Stimulated activated naive CD8-positive, alpha-beta T cell treated with anti-CD3 and anti-CD28 coated beads, Interleukin-15, Interleukin-2, amounts not matched to agents 100 ng/mL and 50 ng/mL, for 24 hours (primary cell): Measurements from ENCODE around the gene GGCT.

Experiments used
- H3K27ac Mint-ChIP-seq: one replicate; pipeline ENCODE4 v1.8.0; 2021; ENCODE audit warnings: mild to moderate bottlenecking, mixed read lengths
- H3K27me3 Mint-ChIP-seq: one replicate; pipeline ENCODE4 v1.8.0; 2021; ENCODE audit warnings: mixed read lengths
- H3K36me3 Mint-ChIP-seq: one replicate; pipeline ENCODE4 v1.8.0; 2021; ENCODE audit warnings: low read depth, mixed read lengths
- H3K4me1 Mint-ChIP-seq: one replicate; pipeline ENCODE4 v1.8.0; 2021; ENCODE audit warnings: low read depth, mixed read lengths
- H3K4me3 Mint-ChIP-seq: one replicate; pipeline ENCODE4 v1.8.0; 2021; ENCODE audit warnings: mild to moderate bottlenecking, mixed read lengths
- H3K9me3 Mint-ChIP-seq: one replicate; pipeline ENCODE4 v1.8.0; 2021; ENCODE audit warnings: mixed read lengths

The GGCT gene

GRCh38 chr7:30466266-30466665 lies 38.4 kb downstream of the GGCT start:
- no peaks in the 10 kb centered on the region for H3K27me3 Mint-ChIP-seq
- no peak overlapping the region for H3K27ac Mint-ChIP-seq
- no peaks in the 10 kb centered on the region for H3K36me3 Mint-ChIP-seq
- H3K9me3 Mint-ChIP-seq = no peaks in the 10 kb centered on the region
- peaks cover 64% of the 10 kb centered on the region for H3K4me1 Mint-ChIP-seq
- no peak overlapping the region for H3K4me3 Mint-ChIP-seq

GRCh38 chr7:30465811-30466180 lies 38.8 kb downstream of the GGCT start:
- no peaks in the 10 kb centered on the region for H3K36me3 Mint-ChIP-seq
- H3K27me3 Mint-ChIP-seq = no peaks in the 10 kb centered on the region
- H3K9me3 Mint-ChIP-seq = no peaks in the 10 kb centered on the region
- H3K4me3 Mint-ChIP-seq = no peak overlapping the region
- H3K4me1 Mint-ChIP-seq = peaks cover 59% of the 10 kb centered on the region
- H3K27ac Mint-ChIP-seq = no peak overlapping the region

GRCh38 chr7:30465046-30465810 lies 39.4 kb downstream of the GGCT start:
- Mint-ChIP-seq H3K9me3 (no peaks in the 10 kb centered on the region), H3K36me3 (no peaks in the 10 kb centered on the region), H3K27me3 (no peaks in the 10 kb centered on the region), H3K4me3 (no peak overlapping the region), H3K27ac (no peak overlapping the region), H3K4me1 (peaks cover 53% of the 10 kb centered on the region)

- Mint-ChIP-seq H3K27ac (no peak overlapping the region), H3K4me3 (no peak overlapping the region), H3K9me3 (no peaks in the 10 kb centered on the region), H3K27me3 (no peaks in the 10 kb centered on the region), H3K4me1 (peaks cover 48% of the 10 kb centered on the region), H3K36me3 (peaks cover 5% of the 10 kb centered on the region)
Measured at GRCh38 chr7:30464231-30464671, 40.4 kb downstream of the GGCT start.

GRCh38 chr7:30463405-30464145 lies 41.1 kb downstream of the GGCT start:
- no peaks in the 10 kb centered on the region for H3K9me3 Mint-ChIP-seq
- no peak overlapping the region for H3K27ac Mint-ChIP-seq
- H3K4me1 Mint-ChIP-seq = peaks cover 42% of the 10 kb centered on the region

GRCh38 chr7:30462179-30462578 lies 42.5 kb downstream of the GGCT start:
- Mint-ChIP-seq H3K27ac (no peak overlapping the region), H3K4me1 (peaks cover 30% of the 10 kb centered on the region), H3K36me3 (peaks cover 8% of the 10 kb centered on the region), H3K27me3 (no peaks in the 10 kb centered on the region), H3K9me3 (no peaks in the 10 kb centered on the region), H3K4me3 (no peak overlapping the region)

More at GRCh38 chr7:30463405-30464145, 41.1 kb downstream of the GGCT start:
- H3K36me3 Mint-ChIP-seq = peaks cover 5% of the 10 kb centered on the region
- no peaks in the 10 kb centered on the region for H3K27me3 Mint-ChIP-seq
- H3K4me3 Mint-ChIP-seq = no peak overlapping the region

- Mint-ChIP-seq H3K36me3 (peaks cover 20% of the 10 kb centered on the region), H3K4me3 (no peak overlapping the region), H3K27ac (no peak overlapping the region), H3K4me1 (peaks cover 13% of the 10 kb centered on the region), H3K9me3 (no peaks in the 10 kb centered on the region), H3K27me3 (no peaks in the 10 kb centered on the region)
Measured at GRCh38 chr7:30460246-30460633, 44.4 kb downstream of the GGCT start.

GRCh38 chr7:30459591-30460245 lies 44.9 kb downstream of the GGCT start:
- peaks cover 20% of the 10 kb centered on the region for H3K36me3 Mint-ChIP-seq
- no peaks in the 10 kb centered on the region for H3K27me3 Mint-ChIP-seq
- H3K4me1 Mint-ChIP-seq = peaks cover 8% of the 10 kb centered on the region
- H3K4me3 Mint-ChIP-seq = no peak overlapping the region
- no peaks in the 10 kb centered on the region for H3K9me3 Mint-ChIP-seq
- H3K27ac Mint-ChIP-seq = no peak overlapping the region

GRCh38 chr7:30458311-30458710 lies 46.3 kb downstream of the GGCT start:
- no peaks in the 10 kb centered on the region for H3K9me3 Mint-ChIP-seq
- peaks cover 3% of the 10 kb centered on the region for H3K4me1 Mint-ChIP-seq
- H3K4me3 Mint-ChIP-seq = no peak overlapping the region
- H3K27ac Mint-ChIP-seq = no peak overlapping the region
- peaks cover 34% of the 10 kb centered on the region for H3K36me3 Mint-ChIP-seq
- no peaks in the 10 kb centered on the region for H3K27me3 Mint-ChIP-seq

- H3K36me3 Mint-ChIP-seq = peaks cover 36% of the 10 kb centered on the region
- H3K4me3 Mint-ChIP-seq = no peak overlapping the region
- no peaks in the 10 kb centered on the region for H3K27me3 Mint-ChIP-seq
- no peaks in the 10 kb centered on the region for H3K9me3 Mint-ChIP-seq
- no peaks in the 10 kb centered on the region for H3K4me1 Mint-ChIP-seq
- H3K27ac Mint-ChIP-seq = no peak overlapping the region
Measured at GRCh38 chr7:30453921-30454320, 50.7 kb downstream of the GGCT start.

GRCh38 chr7:30453016-30453415 lies 51.6 kb downstream of the GGCT start:
- Mint-ChIP-seq H3K27me3 (no peaks in the 10 kb centered on the region), H3K4me1 (no peaks in the 10 kb centered on the region), H3K4me3 (no peak overlapping the region), H3K36me3 (peaks cover 33% of the 10 kb centered on the region), H3K9me3 (no peaks in the 10 kb centered on the region), H3K27ac (no peak overlapping the region)

- no peaks in the 10 kb centered on the region for H3K27me3 Mint-ChIP-seq
- no peaks in the 10 kb centered on the region for H3K9me3 Mint-ChIP-seq
- H3K27ac Mint-ChIP-seq = no peak overlapping the region
- no peaks in the 10 kb centered on the region for H3K4me1 Mint-ChIP-seq
- peaks cover 33% of the 10 kb centered on the region for H3K36me3 Mint-ChIP-seq
- H3K4me3 Mint-ChIP-seq = no peak overlapping the region
Measured at GRCh38 chr7:30452280-30452930, 52.2 kb downstream of the GGCT start.

GRCh38 chr7:30451539-30452279 lies 52.9 kb downstream of the GGCT start:
- Mint-ChIP-seq H3K27ac (no peak overlapping the region), H3K9me3 (no peaks in the 10 kb centered on the region), H3K36me3 (peaks cover 37% of the 10 kb centered on the region), H3K4me3 (no peak overlapping the region), H3K4me1 (no peaks in the 10 kb centered on the region), H3K27me3 (no peaks in the 10 kb centered on the region)

- Mint-ChIP-seq H3K4me1 (peaks cover 2% of the 10 kb centered on the region), H3K4me3 (no peak overlapping the region), H3K9me3 (no peaks in the 10 kb centered on the region), H3K27ac (no peak overlapping the region), H3K27me3 (no peaks in the 10 kb centered on the region), H3K36me3 (peaks cover 35% of the 10 kb centered on the region)
Measured at GRCh38 chr7:30450983-30451497, 53.6 kb downstream of the GGCT start.
